Astrocyte of the cerebellum (primary cell): Measurements from ENCODE around the gene HECTD1.
"Not testable (repeated sequence)": the region's sequence is repeated elsewhere in the genome, so short reads cannot be mapped to it uniquely, and the experiment has no call there.

Experiments used
- DNase-seq: peaks from one replicate; pipeline ENCODE4 v3.0.0-alpha.2; 2011; ENCODE audit warnings: low read depth
- H3K4me3 ChIP-seq: 2 replicates; pipeline ENCODE4 v1.5.1; 2011; ENCODE audit warnings: mild to moderate bottlenecking, low read depth, low read length, moderate library complexity
- CTCF ChIP-seq: IDR thresholded peaks from 2 replicates; pipeline ENCODE4 v1.5.1; 2012; ENCODE audit warnings: low read length, low read depth, moderate library complexity, mild to moderate bottlenecking; ENCODE audit errors: missing control alignments
- in situ Hi-C: cut with HindIII; loops from 2 replicates; pipeline ENCODE4 v1.10.0; 2017; ENCODE audit warnings: low sequenced_read_pairs

Gene HECTD1

GRCh38 chr14:31071151-31071550 is 136.4 kb downstream of the HECTD1 start:
- no peak overlapping the region for H3K4me3 ChIP-seq
- in situ Hi-C loops: no loop called here
- no peak for DNase-seq
- TF ChIP-seq CTCF: no peak

DNA sequence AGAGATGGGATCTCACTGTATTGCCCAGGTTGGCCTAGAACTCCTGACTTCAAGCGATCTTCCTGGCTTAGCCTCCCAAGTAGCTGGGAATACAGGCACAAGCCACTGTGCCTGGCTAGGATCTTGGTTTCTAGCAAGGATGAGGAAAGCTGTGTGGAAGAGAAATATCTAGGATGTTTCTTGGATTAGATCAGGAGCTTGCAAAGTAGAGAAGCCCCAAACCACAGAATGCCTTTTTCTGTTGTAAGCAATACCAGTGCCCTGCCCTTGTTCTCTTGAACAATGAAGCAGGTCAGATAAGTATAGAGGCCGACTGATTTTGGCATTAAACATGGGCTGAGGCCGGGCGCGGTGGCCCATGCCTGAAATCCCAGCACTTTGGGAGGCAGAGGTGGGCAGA is 137.2 kb downstream of the HECTD1 start:
- in situ Hi-C loops: no loop called here
- no peak overlapping the region for H3K4me3 ChIP-seq
- no peak for TF ChIP-seq CTCF
- DNase-seq: peak; percentile 94

- no peak for TF ChIP-seq CTCF
- in situ Hi-C loops: no loop called here
- no peak for DNase-seq
- no peak overlapping the region for H3K4me3 ChIP-seq
Measured at GRCh38 chr14:31069343-31069742, 138.2 kb downstream of the HECTD1 start.

GRCh38 chr14:31068235-31068634 is 139.4 kb downstream of the HECTD1 start:
- in situ Hi-C loops: no loop called here
- TF ChIP-seq CTCF: no peak
- no peak for DNase-seq
- H3K4me3 ChIP-seq: no peak overlapping the region

DNA sequence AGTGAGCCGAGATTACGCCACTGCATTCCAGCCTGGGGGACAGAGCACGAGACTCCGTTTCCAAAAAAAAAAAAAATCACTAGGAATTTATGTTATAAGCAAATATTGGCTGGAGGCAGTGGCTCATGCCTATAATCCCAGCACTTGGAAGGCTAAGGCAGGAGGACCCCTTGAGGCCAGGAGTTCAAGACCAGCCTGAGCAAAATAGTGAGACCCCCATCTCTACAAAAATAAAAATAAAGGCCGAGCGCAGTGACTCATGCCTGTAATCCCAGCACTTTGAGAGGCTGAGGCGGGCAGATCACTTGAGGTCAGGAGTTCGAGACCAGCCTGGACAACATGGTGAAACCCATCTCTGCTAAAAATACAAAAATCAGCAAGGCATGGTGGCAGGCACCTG is 144.7 kb downstream of the HECTD1 start:
- H3K4me3 ChIP-seq, in situ Hi-C loops, DNase-seq: not testable (repeated sequence)

DNA sequence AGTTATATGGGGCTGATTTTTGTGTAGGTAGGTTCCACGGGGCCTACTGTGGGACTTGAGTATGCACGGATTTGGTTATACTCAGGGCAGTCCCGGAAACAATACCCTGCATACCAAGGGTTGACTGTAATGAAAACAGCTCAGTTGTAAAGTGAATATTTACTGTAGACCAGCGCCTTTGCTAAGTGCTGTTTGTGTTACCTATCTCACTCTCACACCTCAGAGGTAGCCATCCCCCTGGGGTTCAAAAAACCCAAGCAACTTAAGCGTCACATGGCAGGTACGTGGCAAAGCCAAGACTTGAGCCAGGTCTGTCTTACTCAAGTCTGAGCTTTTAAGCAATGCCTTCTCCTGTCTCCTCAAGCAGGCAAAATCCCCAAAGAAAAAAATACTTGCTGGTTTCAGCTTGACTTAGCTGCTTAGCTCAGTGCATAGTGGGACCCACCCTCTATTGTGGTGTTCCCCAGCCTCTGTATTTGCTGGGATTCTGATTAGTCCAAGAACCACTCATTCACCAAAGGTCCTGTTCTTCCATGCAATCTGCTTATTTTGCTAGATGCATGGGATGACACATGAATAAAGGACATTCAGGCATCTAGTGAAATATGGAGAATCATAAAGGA is 147.2 kb downstream of the HECTD1 start:
- DNase-seq: no peak
- in situ Hi-C loops: no loop called here
- no peak for TF ChIP-seq CTCF
- H3K4me3 ChIP-seq: no peak overlapping the region

- TF ChIP-seq CTCF: no peak
- in situ Hi-C loops: no loop called here
- H3K4me3 ChIP-seq: no peak overlapping the region
- DNase-seq: peak; percentile 70
Measured at GRCh38 chr14:31059152-31059924, 148.3 kb downstream of the HECTD1 start.
